Body of pancreas (tissue), 4 donors: Measurements from ENCODE around the gene TMC8. TPM values are rescaled to one million over a fixed set of nuclear protein-coding genes. Genes with fewer than 3 reads are reported as not detected.

ENCODE experiments used
- ATAC-seq: fragments of 150-250 bp; one replicate; pipeline ENCODE4 v1.9.1; 2016
- DNase-seq, 4 donors: peaks; one replicate each; pipeline ENCODE4 v3.0.0-alpha.2; 2019
- H3K27ac ChIP-seq, 4 donors: fragments of 200-600 bp; sonication (generic); 1 replicate in 3 of 4; 2 replicates in 1 of 4; pipeline versions ENCODE4 v1.5.1 to v1.6.1; 2016 to 2019; ENCODE audit warnings: mild to moderate bottlenecking in 1 of 4, mixed read lengths in 1 of 4, moderate library complexity in 1 of 4
- H3K27me3 ChIP-seq, 2 donors: fragments of 200-600 bp; sonication (generic); one replicate each; pipeline ENCODE4 v1.6.0; 2016; ENCODE audit warnings: mild to moderate bottlenecking in 1 of 2
- H3K36me3 ChIP-seq, 2 donors: fragments of 200-600 bp; sonication (generic); replicated peaks in 1 of 2; 2 replicates each; pipeline ENCODE4 v1.5.1; 2016; ENCODE audit warnings: low read depth in 2 of 2; ENCODE audit not compliant: insufficient read depth in 1 of 2
- H3K4me1 ChIP-seq: fragments of 200-600 bp; sonication (generic); one replicate; pipeline ENCODE4 v1.6.0; 2016
- H3K4me3 ChIP-seq, 2 donors: fragments of 200-600 bp; sonication (generic); 1 replicate in 1 of 2; 2 replicates in 1 of 2; pipeline ENCODE4 v1.5.1; 2016 to 2019
- H3K9me3 ChIP-seq, 3 donors: fragments of 200-600 bp; sonication (generic); 1 replicate in 2 of 3; 2 replicates in 1 of 3; pipeline ENCODE4 v1.5.1; 2016
- CTCF ChIP-seq, 7 experiments: fragments of 450-650 bp in 4 of 7; fragments of 200-600 bp in 3 of 7; sonication (generic) in 3 of 7; IDR thresholded peaks; one replicate each; pipeline ENCODE4 v1.5.1; 2016 to 2019; ENCODE audit warnings: antibody characterized with exemption in 7 of 7
- POLR2A ChIP-seq, 3 donors: fragments of 450-650 bp; IDR thresholded peaks; one replicate each; pipeline ENCODE4 v1.6.1; 2016; ENCODE audit warnings: antibody characterized with exemption in 3 of 3, mild to moderate bottlenecking in 2 of 3
- WGBS, 2 donors: methylation state at CpG; one replicate each; pipeline ENCODE4 v1.1.5; 2017; 5-methylcytosine and 5-hydroxymethylcytosine counted together
- intact Hi-C: fragments of 100-400 bp; cut with DNase I; formaldehyde crosslinking; loops from one replicate; pipeline ENCODE4 v1.15.1; 2023
- total RNA-seq, 2 donors: library from RNA; depleted of rRNA; stranded (reverse); fragments of >200 nt; gene quantifications; one replicate each; pipeline ENCODE4 v1.1.0, GENCODE V29; 2016

Gene TMC8
- total RNA-seq, 2 donors from 2014 or later = 1.6 to 3.3 TPM

- Histone ChIP-seq H3K36me3 (no peaks in the 10 kb centered on the region), H3K4me3 (no peak overlapping the region), H3K9me3 (no peaks in the 10 kb centered on the region), H3K27me3 (no peaks in the 10 kb centered on the region), H3K27ac (peak overlapping the region in 2 of 4 donors; percentile 1 to 91), H3K4me1 (peaks cover 44% of the 10 kb centered on the region)
- no peak for TF ChIP-seq CTCF (IDR thresholded peaks at IDR 0.05)
- TF ChIP-seq POLR2A (IDR thresholded peaks at IDR 0.05) = no peak
- ATAC-seq (no peak), DNase-seq (peak in 1 of 4 donors; percentile 10)
- WGBS, 2 donors = 24 to 31% methylated on average over 3 to 5 of the region's 5 CpGs
- intact Hi-C loops = no loop called here
These were observed 508 bp upstream of the TMC8 start for GRCh38 chr17:78130090-78130436.

- no peak for TF ChIP-seq POLR2A (IDR thresholded peaks at IDR 0.05)
- TF ChIP-seq CTCF (IDR thresholded peaks at IDR 0.05) = no peak
- no peak overlapping the region for H3K4me3 ChIP-seq
- no peaks in the 10 kb centered on the region for H3K27me3 ChIP-seq
- intact Hi-C loops = no loop called here
- H3K9me3 ChIP-seq = no peaks in the 10 kb centered on the region
- DNase-seq (peak in 1 of 4 donors; percentile 15), ATAC-seq (no peak)
- no peak overlapping the region for H3K27ac ChIP-seq
- WGBS, 2 donors = 19 to 70% methylated on average over 5 to 64 of the region's 74 CpGs
- H3K36me3 ChIP-seq = no peaks in the 10 kb centered on the region
- peaks cover 41% of the 10 kb centered on the region for H3K4me1 ChIP-seq
These were observed 857 bp downstream of the TMC8 start for GRCh38 chr17:78131172-78132083.

GRCh38 chr17:78132084-78132676 lies 1.6 kb downstream of the TMC8 start:
- H3K27me3 ChIP-seq = no peaks in the 10 kb centered on the region
- H3K4me1 ChIP-seq = peaks cover 33% of the 10 kb centered on the region
- no peak for ATAC-seq
- 46 to 89% methylated on average over 3 to 29 of the region's 38 CpGs for WGBS, 2 donors
- peak; percentile 37 to 51 (median 44) for DNase-seq
- H3K4me3 ChIP-seq = no peak overlapping the region
- TF ChIP-seq POLR2A (IDR thresholded peaks at IDR 0.05) (no peak), CTCF (IDR thresholded peaks at IDR 0.05) (no peak)
- H3K36me3 ChIP-seq = no peaks in the 10 kb centered on the region
- no peaks in the 10 kb centered on the region for H3K9me3 ChIP-seq
- intact Hi-C loops = no loop called here
- peak overlapping the region in 1 of 4 donors; percentile 34 for H3K27ac ChIP-seq

GRCh38 chr17:78132767-78133178 lies 2.2 kb downstream of the TMC8 start:
- intact Hi-C loops = no loop called here
- no peak for TF ChIP-seq POLR2A (IDR thresholded peaks at IDR 0.05)
- TF ChIP-seq CTCF (IDR thresholded peaks at IDR 0.05) = no peak
- H3K27me3 ChIP-seq = no peaks in the 10 kb centered on the region
- no peaks in the 10 kb centered on the region for H3K36me3 ChIP-seq
- no peaks in the 10 kb centered on the region for H3K9me3 ChIP-seq
- ATAC-seq = no peak
- peaks cover 28% of the 10 kb centered on the region for H3K4me1 ChIP-seq
- DNase-seq = peak in 2 of 4 donors; percentile 8 to 12
- 75 to 83% methylated on average over 4 to 9 of the region's 9 CpGs for whole genome bisulfite sequencing, 2 donors
- H3K27ac ChIP-seq = no peak overlapping the region
- H3K4me3 ChIP-seq = no peak overlapping the region
